K562 (cell line): ENCODE results near the gene CXCR6. TPM values are rescaled to one million over a fixed set of nuclear protein-coding genes. Genes with fewer than 3 reads are reported as not detected.

Experiments used
- ATAC-seq: fragments of 200-7000 bp; cut with Tn5 transposase; 3 replicates; pipeline ENCODE4 v1.9.1; 2020; ENCODE audit warnings: moderate library complexity
- BruUV-seq: library from RNA; stranded (reverse); fragments of 400-500 nt; replicated peaks from 2 replicates; lab custom pipeline; 2021; lab: Mats Ljungman, UMichigan
- CTCF ChIA-PET: fragments of 300-600 bp; formaldehyde crosslinking; extraction: SDS; loops from one replicate; lab custom pipeline; 2021; ENCODE audit warnings: low intra/inter-chr PET ratio; lab: Yijun Ruan, JAX
- POLR2A ChIA-PET: fragments of 300-600, 350-650 bp; sonication (Branson Sonifier 250); formaldehyde crosslinking; extraction: SDS; loops from one replicate; lab custom pipeline; 2021; ENCODE audit warnings: antibody characterized with exemption, inconsistent platforms; lab: Yijun Ruan, JAX
- DNase-seq, 4 experiments: peaks; one replicate each; pipeline versions ENCODE4 v3.0.0 to v3.0.0-alpha.2; 2011 to 2018; ENCODE audit warnings: low spot score in 3 of 4, mixed read lengths in 3 of 4; ENCODE audit errors: extremely low read depth in 1 of 4
- FAIRE-seq: peaks from 2 replicates; lab custom pipeline; 2011; peaks lifted over from hg19 to GRCh38; lab: Jason Lieb, UNC
- H2AFZ ChIP-seq: 2 replicates; pipeline ENCODE4 v1.6.0; 2011; ENCODE audit warnings: low read depth, low read length, control low read depth, inconsistent platforms
- H3K27ac ChIP-seq: fragments of 200-600 bp; 3 replicates; pipeline ENCODE4 v1.8.0; 2011; ENCODE audit warnings: low read depth, mild to moderate bottlenecking, control low read depth, inconsistent platforms, low read length, moderate library complexity, mixed read lengths; ENCODE audit errors: extremely low read depth
- H3K27me3 ChIP-seq, 2 experiments: fragments of 300-600 bp in 1 of 2; 2 replicates in 1 of 2; 3 replicates in 1 of 2; pipeline versions ENCODE4 v1.6.0 to v1.8.0; 2011; ENCODE audit warnings: inconsistent platforms in 2 of 2, low read length in 2 of 2, mild to moderate bottlenecking in 1 of 2, mixed read lengths in 1 of 2, moderate library complexity in 1 of 2; ENCODE audit not compliant: control insufficient read depth in 2 of 2, insufficient read depth in 2 of 2
- H3K36me3 ChIP-seq: fragments of 300-600 bp; 3 replicates; pipeline ENCODE4 v1.8.0; 2011; ENCODE audit warnings: mild to moderate bottlenecking, low read length, inconsistent platforms; ENCODE audit not compliant: control insufficient read depth, insufficient read depth
- H3K4me1 ChIP-seq, 2 experiments: fragments of 200-600 bp in 1 of 2; replicated peaks in 1 of 2; 2 replicates in 1 of 2; 3 replicates in 1 of 2; pipeline versions ENCODE4 v1.5.1 to v1.8.0; 2011; ENCODE audit warnings: inconsistent platforms in 2 of 2, low read length in 2 of 2, mild to moderate bottlenecking in 1 of 2, mixed read lengths in 1 of 2, moderate library complexity in 1 of 2; ENCODE audit not compliant: control insufficient read depth in 2 of 2, insufficient read depth in 2 of 2
- H3K4me2 ChIP-seq: 2 replicates; pipeline ENCODE4 v1.6.1; 2011; ENCODE audit warnings: low read length, control low read depth, inconsistent platforms, mixed read lengths; ENCODE audit not compliant: insufficient read depth
- H3K4me3 ChIP-seq: fragments of 200-600 bp; sonication (generic), shearing (Covaris generic); 2 replicates; pipeline ENCODE4 v1.5.1; 2016; ENCODE audit warnings: control low read depth, inconsistent platforms
- H3K79me2 ChIP-seq: fragments of 200-600 bp; 3 replicates; pipeline ENCODE4 v1.8.0; 2011; ENCODE audit warnings: low read length, inconsistent platforms; ENCODE audit not compliant: control insufficient read depth, insufficient read depth
- H3K9ac ChIP-seq, 2 experiments: 2 replicates each; pipeline versions ENCODE4 v1.6.0 to v1.6.1; 2011; ENCODE audit warnings: low read depth in 2 of 2, low read length in 2 of 2, control low read depth in 1 of 2, inconsistent platforms in 1 of 2, mild to moderate bottlenecking in 1 of 2, mixed read lengths in 1 of 2; ENCODE audit not compliant: insufficient read depth in 1 of 2
- H3K9me1 ChIP-seq: one replicate; pipeline ENCODE4 v1.6.0; 2011; ENCODE audit warnings: inconsistent platforms, mild to moderate bottlenecking, low read length, moderate library complexity; ENCODE audit not compliant: control insufficient read depth, insufficient read depth
- H3K9me3 ChIP-seq: replicated peaks from 2 replicates; pipeline ENCODE4 v1.5.1; 2011; ENCODE audit warnings: low read depth, low read length, inconsistent platforms; ENCODE audit not compliant: control insufficient read depth, insufficient read depth
- H4K20me1 ChIP-seq: replicated peaks from 2 replicates; pipeline ENCODE4 v1.6.1; 2011; ENCODE audit warnings: low read length, inconsistent platforms, mixed read lengths; ENCODE audit not compliant: control insufficient read depth, insufficient read depth
- CBFA2T3 ChIP-seq: fragments of 450-650 bp; IDR thresholded peaks from 2 replicates; pipeline ENCODE4 v1.6.1; 2017
- ZNF133 ChIP-seq: fragments of 250-450 bp; sonication (Bioruptor Pico); IDR thresholded peaks from 2 replicates; pipeline ENCODE4 v1.4.0; 2020; ENCODE audit warnings: mild to moderate bottlenecking
- ZNF316 ChIP-seq: fragments of 450-650 bp; IDR thresholded peaks from 2 replicates; pipeline ENCODE4 v1.6.1; 2016
- WGBS: fragments of 100-300 bp; shearing (Covaris generic); methylation state at CpG from one replicate; pipeline ENCODE4 v1.1.6; 2016; ENCODE audit warnings: low coverage, mixed read lengths; ENCODE audit not compliant: insufficient coverage; ENCODE audit errors: missing lambda C conversion rate; 5-methylcytosine and 5-hydroxymethylcytosine counted together
- in situ Hi-C: fragments of 300-500 bp; cut with MboI; formaldehyde crosslinking; loops from 4 replicates; pipeline ENCODE4 v1.15.0; 2018; ENCODE audit warnings: inconsistent platforms, mixed read lengths
- intact Hi-C: fragments of 100-400 bp; cut with micrococcal nuclease; formaldehyde crosslinking; loops from 2 replicates; pipeline ENCODE4 v1.14.2; 2022
- polyA plus RNA-seq, 8 experiments: library from polyadenylated mRNA; depleted of rRNA in 4 of 8; stranded (reverse) in 5 of 8; unstranded in 3 of 8; fragments of >200 nt; fragmentation: Nextera tagmentation in 2 of 8; fragmentation: Illumina TruSeq in 1 of 8; extraction: Ambion mirVana in 2 of 8; extraction: Trizol in 1 of 8; gene quantifications; 2 replicates each; pipeline versions ENCODE4 v1.2.1 to v1.2.3, GENCODE V29; 2011 to 2014; ENCODE audit warnings: inconsistent platforms in 1 of 8, missing spikeins in 1 of 8
- total RNA-seq, 7 experiments: library from RNA; depleted of rRNA in 6 of 7; stranded (reverse); fragments of >200 nt in 6 of 7; fragmentation: Illumina TruSeq in 2 of 7; extraction: Trizol in 2 of 7; gene quantifications; 2 replicates each; pipeline versions ENCODE4 v1.2.1 to v1.2.3, GENCODE V29; 2011 to 2021; ENCODE audit warnings: low replicate concordance in 1 of 7
- TF ChIP-seq, protein P1 (sequence below): fragments of 450-650 bp; IDR thresholded peaks from 2 replicates; pipeline ENCODE4 v1.6.1; 2017; ENCODE audit warnings: mild to moderate bottlenecking, moderate library complexity
- TF ChIP-seq, protein P2 (sequence below): IDR thresholded peaks from 2 replicates; pipeline ENCODE4 v1.6.1; 2016; ENCODE audit warnings: missing genetic modification characterization, missing compliant biosample characterization

CXCR6 gene
- total and polyA plus RNA-seq, 9 of the 15 experiments (the other 6 are each of a cell fraction or from before 2014, with no cell fraction given) = 0.28 TPM; not detected in 8

- Histone ChIP-seq H3K4me3 (no peak overlapping the region), H2AFZ (no peak overlapping the region), H4K20me1 (no peaks in the 10 kb centered on the region), H3K27me3 (no peaks in the 10 kb centered on the region), H3K79me2 (no peaks in the 10 kb centered on the region), H3K9me1 (no peaks in the 10 kb centered on the region), H3K9me3 (no peaks in the 10 kb centered on the region), H3K36me3 (peaks cover 93% of the 10 kb centered on the region), H3K4me2 (no peak overlapping the region), H3K4me1 (peaks cover 0 to 7% of the 10 kb centered on the region in 2 experiments; a peak in 2 of 5 replicates), H3K27ac (no peak overlapping the region), H3K9ac (no peak overlapping the region)
- 69% methylated on average over 6 of the region's 6 CpGs for WGBS
- TF ChIP-seq, protein P1, sequence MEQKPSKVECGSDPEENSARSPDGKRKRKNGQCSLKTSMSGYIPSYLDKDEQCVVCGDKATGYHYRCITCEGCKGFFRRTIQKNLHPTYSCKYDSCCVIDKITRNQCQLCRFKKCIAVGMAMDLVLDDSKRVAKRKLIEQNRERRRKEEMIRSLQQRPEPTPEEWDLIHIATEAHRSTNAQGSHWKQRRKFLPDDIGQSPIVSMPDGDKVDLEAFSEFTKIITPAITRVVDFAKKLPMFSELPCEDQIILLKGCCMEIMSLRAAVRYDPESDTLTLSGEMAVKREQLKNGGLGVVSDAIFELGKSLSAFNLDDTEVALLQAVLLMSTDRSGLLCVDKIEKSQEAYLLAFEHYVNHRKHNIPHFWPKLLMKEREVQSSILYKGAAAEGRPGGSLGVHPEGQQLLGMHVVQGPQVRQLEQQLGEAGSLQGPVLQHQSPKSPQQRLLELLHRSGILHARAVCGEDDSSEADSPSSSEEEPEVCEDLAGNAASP = no peak
- TF ChIP-seq ZNF133 (CRISPR knock-in tag) = no peak
- TF ChIP-seq CBFA2T3 = peak; percentile 34; the same call in 1 of the 2 replicates
- TF ChIP-seq, protein P2, sequence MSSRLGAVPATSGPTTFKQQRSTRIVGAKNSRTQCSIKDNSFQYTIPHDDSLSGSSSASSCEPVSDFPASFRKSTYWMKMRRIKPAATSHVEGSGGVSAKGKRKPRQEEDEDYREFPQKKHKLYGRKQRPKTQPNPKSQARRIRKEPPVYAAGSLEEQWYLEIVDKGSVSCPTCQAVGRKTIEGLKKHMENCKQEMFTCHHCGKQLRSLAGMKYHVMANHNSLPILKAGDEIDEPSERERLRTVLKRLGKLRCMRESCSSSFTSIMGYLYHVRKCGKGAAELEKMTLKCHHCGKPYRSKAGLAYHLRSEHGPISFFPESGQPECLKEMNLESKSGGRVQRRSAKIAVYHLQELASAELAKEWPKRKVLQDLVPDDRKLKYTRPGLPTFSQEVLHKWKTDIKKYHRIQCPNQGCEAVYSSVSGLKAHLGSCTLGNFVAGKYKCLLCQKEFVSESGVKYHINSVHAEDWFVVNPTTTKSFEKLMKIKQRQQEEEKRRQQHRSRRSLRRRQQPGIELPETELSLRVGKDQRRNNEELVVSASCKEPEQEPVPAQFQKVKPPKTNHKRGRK (tag) = no peak
- TF ChIP-seq ZNF316 = peak; percentile 45; the same call in 1 of the 2 replicates
- in situ Hi-C loops (no loop called here), intact Hi-C loops (no loop called here)
- CTCF ChIA-PET = no interaction called here
- DNase-seq (no peak), ATAC-seq (no peak), FAIRE-seq (no peak)
- POLR2A ChIA-PET = interaction anchor here (0.6 to 1.2 kb wide), 7 partner anchors 8 to 104 kb away, joined by 3 to 7 read pairs (median 3); no protein-coding TSS in a partner anchor
- no TSS peak for BruUV-seq
Observed at GRCh38 chr3:45976191-45977091, 33.2 kb downstream of the CXCR6 start.
